Measurements from ENCODE around the gene PDGFC. TPM values are rescaled to one million over a fixed set of nuclear protein-coding genes. Genes with fewer than 3 reads are reported as not detected.

PDGFC gene
- total and polyA plus RNA-seq, 9 donors, result 18.6 to 58.0 (median 36.2) TPM

GRCh38 chr4:156959298-156959702 is 12.3 kb downstream of the PDGFC start:
- H3K27ac ChIP-seq, result no peak overlapping the region
- H3K27me3 ChIP-seq, result no peaks in the 10 kb centered on the region
- no peaks in the 10 kb centered on the region for H3K9me3 ChIP-seq
- intact Hi-C loops (cut with DNase I), result no loop called here
- TF ChIP-seq EP300 (IDR thresholded peaks at IDR 0.05) (no peak), POLR2A (IDR thresholded peaks at IDR 0.05) (no peak), CTCF (IDR thresholded peaks at IDR 0.05) (no peak)
- H3K4me3 ChIP-seq, result no peak overlapping the region
- no peak for DNase-seq
- WGBS, 3 donors, result 22 to 50% (median 25%) methylated on average over 3 of the region's 3 CpGs
- H3K36me3 ChIP-seq, result no peaks in the 10 kb centered on the region
- H3K4me1 ChIP-seq (ENCODE audit: insufficient read depth), result peaks cover 16% of the 10 kb centered on the region

- intact Hi-C loops (cut with DNase I), result no loop called here
Measured at GRCh38 chr4:156958276-156959074, 13.1 kb downstream of the PDGFC start.

GRCh38 chr4:156957556-156957955 is 14.0 kb downstream of the PDGFC start:
- Histone ChIP-seq H3K9me3 (no peaks in the 10 kb centered on the region), H3K4me3 (no peak overlapping the region), H3K4me1 (ENCODE audit: insufficient read depth) (peaks cover 9% of the 10 kb centered on the region), H3K27me3 (no peaks in the 10 kb centered on the region), H3K36me3 (no peaks in the 10 kb centered on the region), H3K27ac (no peak overlapping the region)
- no peak for DNase-seq
- 84 to 87% (median 84%) methylated on average over 3 of the region's 3 CpGs for WGBS, 3 donors
- TF ChIP-seq CTCF (IDR thresholded peaks at IDR 0.05), result no peak
- no peak for TF ChIP-seq POLR2A (IDR thresholded peaks at IDR 0.05)
- TF ChIP-seq EP300 (IDR thresholded peaks at IDR 0.05), result no peak
- intact Hi-C loops (cut with DNase I), result no loop called here

More at GRCh38 chr4:156958276-156959074, 13.1 kb downstream of the PDGFC start:
- H3K27me3 ChIP-seq, result no peaks in the 10 kb centered on the region
- H3K4me3 ChIP-seq, result no peak overlapping the region
- 81 to 84% (median 84%) methylated on average over 2 of the region's 2 CpGs for WGBS, 3 donors
- TF ChIP-seq EP300 (IDR thresholded peaks at IDR 0.05), result no peak
- no peak for TF ChIP-seq POLR2A (IDR thresholded peaks at IDR 0.05)
- no peak for TF ChIP-seq CTCF (IDR thresholded peaks at IDR 0.05)
- H3K4me1 ChIP-seq (ENCODE audit: insufficient read depth), result peaks cover 16% of the 10 kb centered on the region
- no peaks in the 10 kb centered on the region for H3K9me3 ChIP-seq
- H3K27ac ChIP-seq, result no peak overlapping the region
- H3K36me3 ChIP-seq, result no peaks in the 10 kb centered on the region
- no peak for DNase-seq

GRCh38 chr4:156956826-156957368 is 14.7 kb downstream of the PDGFC start:
- Histone ChIP-seq H3K9me3 (no peaks in the 10 kb centered on the region), H3K36me3 (no peaks in the 10 kb centered on the region), H3K4me1 (ENCODE audit: insufficient read depth) (peaks cover 4% of the 10 kb centered on the region), H3K27ac (no peak overlapping the region), H3K27me3 (no peaks in the 10 kb centered on the region), H3K4me3 (no peak overlapping the region)
- 78 to 82% (median 80%) methylated on average over 6 of the region's 6 CpGs for WGBS, 3 donors
- intact Hi-C loops (cut with DNase I), result no loop called here
- no peak for DNase-seq
- no peak for TF ChIP-seq POLR2A (IDR thresholded peaks at IDR 0.05)
- no peak for TF ChIP-seq CTCF (IDR thresholded peaks at IDR 0.05)
- no peak for TF ChIP-seq EP300 (IDR thresholded peaks at IDR 0.05)
